ENCODE measurements around the gene PAPOLB.
A peak's percentile ranks its signal among the peaks of the same experiment; 100 is the strongest.

The PAPOLB gene

GRCh38 chr7:4815121-4815520 is 46.7 kb downstream of the PAPOLB start:
- no peak overlapping the region for H3K27ac Mint-ChIP-seq
- H3K4me3 Mint-ChIP-seq, result no peak overlapping the region

GRCh38 chr7:4814433-4814832 is 47.4 kb downstream of the PAPOLB start:
- Mint-ChIP-seq H3K4me1 (ENCODE audit: low read depth) (peaks cover 8% of the 10 kb centered on the region), H3K27me3 (peaks cover 26% of the 10 kb centered on the region), H3K9me3 (no peaks in the 10 kb centered on the region), H3K36me3 (ENCODE audit: low read depth) (no peaks in the 10 kb centered on the region), H3K4me3 (no peak overlapping the region), H3K27ac (no peak overlapping the region)

More at GRCh38 chr7:4815121-4815520, 46.7 kb downstream of the PAPOLB start:
- H3K27me3 Mint-ChIP-seq, result peaks cover 26% of the 10 kb centered on the region
- H3K9me3 Mint-ChIP-seq, result no peaks in the 10 kb centered on the region
- H3K36me3 Mint-ChIP-seq (ENCODE audit: low read depth), result no peaks in the 10 kb centered on the region
- H3K4me1 Mint-ChIP-seq (ENCODE audit: low read depth), result peaks cover 4% of the 10 kb centered on the region

GRCh38 chr7:4809666-4810065 is 52.2 kb downstream of the PAPOLB start:
- H3K36me3 Mint-ChIP-seq (ENCODE audit: low read depth), result no peaks in the 10 kb centered on the region
- no peaks in the 10 kb centered on the region for H3K9me3 Mint-ChIP-seq
- H3K27ac Mint-ChIP-seq, result no peak overlapping the region
- H3K27me3 Mint-ChIP-seq, result peaks cover 25% of the 10 kb centered on the region
- H3K4me1 Mint-ChIP-seq (ENCODE audit: low read depth), result peaks cover 12% of the 10 kb centered on the region
- H3K4me3 Mint-ChIP-seq, result no peak overlapping the region

- H3K9me3 Mint-ChIP-seq, result no peaks in the 10 kb centered on the region
- no peaks in the 10 kb centered on the region for H3K36me3 Mint-ChIP-seq (ENCODE audit: low read depth)
- peaks cover 21% of the 10 kb centered on the region for H3K27me3 Mint-ChIP-seq
- no peak overlapping the region for H3K27ac Mint-ChIP-seq
- peaks cover 12% of the 10 kb centered on the region for H3K4me1 Mint-ChIP-seq (ENCODE audit: low read depth)
- H3K4me3 Mint-ChIP-seq, result peak overlapping the region; percentile 61
Measured at GRCh38 chr7:4809091-4809591, 52.7 kb downstream of the PAPOLB start.

- H3K9me3 Mint-ChIP-seq, result no peaks in the 10 kb centered on the region
- no peaks in the 10 kb centered on the region for H3K36me3 Mint-ChIP-seq (ENCODE audit: low read depth)
- no peak overlapping the region for H3K4me3 Mint-ChIP-seq
- peaks cover 12% of the 10 kb centered on the region for H3K4me1 Mint-ChIP-seq (ENCODE audit: low read depth)
- H3K27me3 Mint-ChIP-seq, result peaks cover 15% of the 10 kb centered on the region
- H3K27ac Mint-ChIP-seq, result no peak overlapping the region
Measured at GRCh38 chr7:4808565-4808964, 53.3 kb downstream of the PAPOLB start.

- peaks cover 12% of the 10 kb centered on the region for H3K4me1 Mint-ChIP-seq (ENCODE audit: low read depth)
- H3K27me3 Mint-ChIP-seq, result peaks cover 10% of the 10 kb centered on the region
- no peaks in the 10 kb centered on the region for H3K36me3 Mint-ChIP-seq (ENCODE audit: low read depth)
- no peak overlapping the region for H3K4me3 Mint-ChIP-seq
- H3K27ac Mint-ChIP-seq, result no peak overlapping the region
- no peaks in the 10 kb centered on the region for H3K9me3 Mint-ChIP-seq
Measured at GRCh38 chr7:4808026-4808425, 53.8 kb downstream of the PAPOLB start.

All from stimulated activated naive CD8-positive, alpha-beta T cell treated with anti-CD3 and anti-CD28 coated beads, Interleukin-15, Interleukin-2, amounts not matched to agents 100 ng/mL and 50 ng/mL, for 24 hours (primary cell).